ENCODE data around the gene INHBC.

The INHBC gene

DNA sequence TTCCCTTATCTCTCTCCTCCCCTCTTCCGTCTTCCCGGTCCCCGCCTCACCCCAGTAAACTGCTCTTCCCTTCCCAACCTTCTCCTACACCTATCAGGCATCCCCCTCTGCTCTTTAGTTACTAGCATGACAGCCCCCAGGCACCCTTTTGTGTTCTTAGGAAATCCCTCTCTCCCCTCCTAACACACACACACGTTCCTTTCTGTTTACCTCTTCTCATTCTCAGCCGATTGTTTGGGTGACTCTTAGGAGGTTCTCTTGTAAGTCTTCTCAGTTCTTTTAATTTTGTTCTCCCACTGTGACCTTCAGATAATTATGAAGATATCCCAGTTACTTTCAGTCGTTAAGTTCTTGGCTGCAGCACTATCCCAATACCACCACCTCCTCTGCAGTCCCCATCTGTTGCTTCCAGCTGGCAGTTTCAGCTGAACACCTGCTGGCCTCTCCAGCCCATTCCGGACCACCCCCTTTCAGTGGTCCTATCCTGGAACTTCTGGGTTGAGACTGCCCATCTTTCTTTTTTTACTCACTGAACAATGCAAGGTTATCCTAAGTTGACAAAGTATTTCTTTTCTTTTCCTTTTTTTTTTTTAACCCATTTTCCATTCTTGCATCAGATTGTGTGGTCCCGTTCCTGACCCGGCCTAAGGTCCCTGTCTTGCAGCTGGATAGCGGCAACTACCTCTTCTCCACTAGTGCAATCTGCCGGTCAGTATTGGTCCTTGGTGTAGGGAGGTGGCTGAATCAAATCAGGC, 54.0 kb downstream of the INHBC start:
- peak overlapping the region; percentile 81 for H3K4me2 ChIP-seq (ENCODE audit: low read depth, low read length, poor library complexity, severe bottlenecking)
- H3K27ac ChIP-seq (ENCODE audit: low read depth, low read length) = peak overlapping the region; percentile 51
- TF ChIP-seq, protein P1, sequence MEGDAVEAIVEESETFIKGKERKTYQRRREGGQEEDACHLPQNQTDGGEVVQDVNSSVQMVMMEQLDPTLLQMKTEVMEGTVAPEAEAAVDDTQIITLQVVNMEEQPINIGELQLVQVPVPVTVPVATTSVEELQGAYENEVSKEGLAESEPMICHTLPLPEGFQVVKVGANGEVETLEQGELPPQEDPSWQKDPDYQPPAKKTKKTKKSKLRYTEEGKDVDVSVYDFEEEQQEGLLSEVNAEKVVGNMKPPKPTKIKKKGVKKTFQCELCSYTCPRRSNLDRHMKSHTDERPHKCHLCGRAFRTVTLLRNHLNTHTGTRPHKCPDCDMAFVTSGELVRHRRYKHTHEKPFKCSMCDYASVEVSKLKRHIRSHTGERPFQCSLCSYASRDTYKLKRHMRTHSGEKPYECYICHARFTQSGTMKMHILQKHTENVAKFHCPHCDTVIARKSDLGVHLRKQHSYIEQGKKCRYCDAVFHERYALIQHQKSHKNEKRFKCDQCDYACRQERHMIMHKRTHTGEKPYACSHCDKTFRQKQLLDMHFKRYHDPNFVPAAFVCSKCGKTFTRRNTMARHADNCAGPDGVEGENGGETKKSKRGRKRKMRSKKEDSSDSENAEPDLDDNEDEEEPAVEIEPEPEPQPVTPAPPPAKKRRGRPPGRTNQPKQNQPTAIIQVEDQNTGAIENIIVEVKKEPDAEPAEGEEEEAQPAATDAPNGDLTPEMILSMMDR (IDR thresholded peaks at IDR 0.05; ENCODE audit: insufficient read depth, low read length, poor library complexity, severe bottlenecking) = no peak

DNA sequence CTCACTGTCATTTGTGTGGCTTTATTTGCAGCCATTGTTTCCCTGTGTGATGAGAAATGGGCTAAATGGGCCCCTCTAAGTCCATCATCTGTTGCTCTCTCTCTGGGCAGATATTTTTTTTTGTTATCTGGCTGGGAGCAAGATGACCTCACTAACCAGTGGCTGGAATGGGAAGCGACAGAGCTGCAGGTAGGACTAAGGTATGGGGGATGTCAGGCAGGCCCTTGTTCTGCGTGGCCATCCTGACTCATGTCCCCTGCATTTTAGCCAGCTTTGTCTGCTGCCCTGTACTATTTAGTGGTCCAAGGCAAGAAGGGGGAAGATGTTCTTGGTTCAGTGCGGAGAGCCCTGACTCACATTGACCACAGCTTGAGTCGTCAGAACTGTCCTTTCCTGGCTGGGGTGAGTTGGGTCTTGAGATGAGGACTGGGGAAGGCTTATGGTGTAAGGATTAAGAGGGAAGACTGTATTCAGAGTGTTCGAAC, 54.6 kb downstream of the INHBC start:
- TF ChIP-seq, protein P1 (IDR thresholded peaks at IDR 0.05; ENCODE audit: insufficient read depth, low read length, poor library complexity, severe bottlenecking) = no peak
- TF ChIP-seq EZH2phosphoT487 (conservative IDR thresholded peaks at IDR 0.05; ENCODE audit: low read length) = no peak
- Histone ChIP-seq H3K27ac (ENCODE audit: low read depth, low read length) (no peak overlapping the region), H3K4me3 (ENCODE audit: insufficient read depth, low read length, poor library complexity, severe bottlenecking) (peak overlapping the region; percentile 78), H3K9me2 (replicated peaks; ENCODE audit: insufficient read depth, low read length) (no peaks in the 10 kb centered on the region), H3K36me3 (ENCODE audit: low read length) (peaks cover 16% of the 10 kb centered on the region), H3K79me2 (ENCODE audit: insufficient read depth, low read length) (peaks cover 30% of the 10 kb centered on the region), H3K4me2 (ENCODE audit: low read depth, low read length, poor library complexity, severe bottlenecking) (peak overlapping the region; percentile 81), H3F3A (ENCODE audit: insufficient read depth) (0 out of 2 replicates have a peak, but pooled peaks cover 5% of the 10 kb centered on the region), H2AFZ (ENCODE audit: low read depth, low read length, severe bottlenecking) (no peak overlapping the region), H3K9ac (ENCODE audit: low read length) (peak overlapping the region; percentile 82), H3K9me3 (ENCODE audit: insufficient read depth, low read length) (no peaks in the 10 kb centered on the region), H4K20me1 (ENCODE audit: low read depth, low read length) (no peaks in the 10 kb centered on the region), H3K27me3 (ENCODE audit: low read length) (no peaks in the 10 kb centered on the region)

More for the DNA sequence above, 54.0 kb downstream of the INHBC start:
- Histone ChIP-seq H3K79me2 (ENCODE audit: insufficient read depth, low read length) (peaks cover 30% of the 10 kb centered on the region), H3K36me3 (ENCODE audit: low read length) (peaks cover 16% of the 10 kb centered on the region), H3K27me3 (ENCODE audit: low read length) (no peaks in the 10 kb centered on the region), H3K4me3 (ENCODE audit: insufficient read depth, low read length, poor library complexity, severe bottlenecking) (peak overlapping the region; percentile 78), H4K20me1 (ENCODE audit: low read depth, low read length) (no peaks in the 10 kb centered on the region), H2AFZ (ENCODE audit: low read depth, low read length, severe bottlenecking) (no peak overlapping the region), H3F3A (ENCODE audit: insufficient read depth) (0 out of 2 replicates have a peak, but pooled peaks cover 5% of the 10 kb centered on the region), H3K9ac (ENCODE audit: low read length) (peak overlapping the region; percentile 82), H3K9me2 (replicated peaks; ENCODE audit: insufficient read depth, low read length) (no peaks in the 10 kb centered on the region), H3K9me3 (ENCODE audit: insufficient read depth, low read length) (no peaks in the 10 kb centered on the region)

DNA sequence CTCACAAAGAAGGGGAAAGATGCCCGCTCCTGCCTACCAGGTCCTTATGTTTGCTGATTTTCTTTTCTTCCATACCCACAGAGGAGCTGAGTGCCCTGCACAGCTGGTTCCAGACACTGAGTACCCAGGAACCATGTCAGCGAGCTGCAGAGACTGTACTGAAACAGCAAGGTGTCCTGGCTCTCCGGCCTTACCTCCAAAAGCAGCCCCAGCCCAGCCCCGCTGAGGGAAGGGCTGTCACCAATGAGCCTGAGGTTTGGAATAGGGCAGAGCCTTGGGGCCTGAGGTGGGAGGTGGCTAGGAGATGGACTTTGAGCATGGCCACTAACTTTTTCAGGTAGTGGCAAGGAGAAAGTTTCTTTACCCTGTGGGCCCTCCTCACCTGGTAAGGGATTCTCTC, 55.5 kb downstream of the INHBC start:
- Histone ChIP-seq H3K9ac (ENCODE audit: low read length) (no peak overlapping the region), H3K79me2 (ENCODE audit: insufficient read depth, low read length) (peaks cover 30% of the 10 kb centered on the region), H3K27me3 (ENCODE audit: low read length) (no peaks in the 10 kb centered on the region), H4K20me1 (ENCODE audit: low read depth, low read length) (no peaks in the 10 kb centered on the region), H2AFZ (ENCODE audit: low read depth, low read length, severe bottlenecking) (no peak overlapping the region), H3K4me3 (ENCODE audit: insufficient read depth, low read length, poor library complexity, severe bottlenecking) (no peak overlapping the region), H3F3A (ENCODE audit: insufficient read depth) (0 out of 2 replicates have a peak, but pooled peaks cover 5% of the 10 kb centered on the region), H3K27ac (ENCODE audit: low read depth, low read length) (no peak overlapping the region), H3K9me2 (replicated peaks; ENCODE audit: insufficient read depth, low read length) (no peaks in the 10 kb centered on the region), H3K4me2 (ENCODE audit: low read depth, low read length, poor library complexity, severe bottlenecking) (no peak overlapping the region), H3K9me3 (ENCODE audit: insufficient read depth, low read length) (no peaks in the 10 kb centered on the region), H3K36me3 (ENCODE audit: low read length) (peaks cover 16% of the 10 kb centered on the region)
- TF ChIP-seq EZH2phosphoT487 (conservative IDR thresholded peaks at IDR 0.05; ENCODE audit: low read length) = no peak
- TF ChIP-seq, protein P1 (IDR thresholded peaks at IDR 0.05; ENCODE audit: insufficient read depth, low read length, poor library complexity, severe bottlenecking) = no peak

All from SU-DHL-6 (cell line).